ENCODE data around the gene SOCS3.
A peak's percentile ranks its signal among the peaks of the same experiment; 100 is the strongest.

Gene SOCS3

DNA sequence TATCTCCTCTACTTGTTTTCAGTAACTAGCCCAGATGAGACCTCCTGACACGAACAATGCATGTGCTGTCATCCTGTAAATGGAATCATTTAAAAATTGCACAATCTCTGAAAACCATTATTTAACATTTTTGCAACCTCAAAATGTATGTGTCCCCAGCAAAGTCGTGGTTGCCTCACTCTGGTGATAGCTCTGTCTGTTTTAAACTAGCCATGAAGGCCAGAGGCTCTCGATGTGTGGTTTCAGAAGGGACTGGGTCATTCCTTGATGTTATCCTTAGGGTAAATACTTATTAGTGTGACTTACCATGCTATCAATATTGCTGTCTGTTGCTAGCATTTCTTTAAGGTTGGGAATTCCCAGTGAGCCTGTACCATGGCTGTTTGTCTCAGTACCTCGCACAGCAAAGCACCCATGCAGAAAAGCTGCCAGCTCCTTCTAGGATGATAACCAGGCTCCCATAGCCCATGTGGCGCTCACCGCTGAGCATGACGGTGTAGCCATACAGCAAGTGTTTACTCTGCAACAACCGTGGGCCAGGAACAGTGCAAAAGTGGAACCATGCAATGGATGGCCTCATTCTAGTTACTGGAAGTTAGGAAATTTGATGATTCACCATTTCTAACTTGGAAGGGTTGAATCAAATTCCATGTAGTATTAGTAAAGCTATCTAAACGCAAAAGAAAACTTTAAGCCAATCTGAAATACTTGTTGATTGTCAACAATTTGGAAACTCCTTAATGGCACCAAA is 15.7 kb upstream of the SOCS3 start:
- peak; percentile 93 for DNase-seq (ENCODE audit: low read depth)
- no peak overlapping the region for H3K4me3 ChIP-seq (ENCODE audit: low read length)
- TF ChIP-seq, protein P1, sequence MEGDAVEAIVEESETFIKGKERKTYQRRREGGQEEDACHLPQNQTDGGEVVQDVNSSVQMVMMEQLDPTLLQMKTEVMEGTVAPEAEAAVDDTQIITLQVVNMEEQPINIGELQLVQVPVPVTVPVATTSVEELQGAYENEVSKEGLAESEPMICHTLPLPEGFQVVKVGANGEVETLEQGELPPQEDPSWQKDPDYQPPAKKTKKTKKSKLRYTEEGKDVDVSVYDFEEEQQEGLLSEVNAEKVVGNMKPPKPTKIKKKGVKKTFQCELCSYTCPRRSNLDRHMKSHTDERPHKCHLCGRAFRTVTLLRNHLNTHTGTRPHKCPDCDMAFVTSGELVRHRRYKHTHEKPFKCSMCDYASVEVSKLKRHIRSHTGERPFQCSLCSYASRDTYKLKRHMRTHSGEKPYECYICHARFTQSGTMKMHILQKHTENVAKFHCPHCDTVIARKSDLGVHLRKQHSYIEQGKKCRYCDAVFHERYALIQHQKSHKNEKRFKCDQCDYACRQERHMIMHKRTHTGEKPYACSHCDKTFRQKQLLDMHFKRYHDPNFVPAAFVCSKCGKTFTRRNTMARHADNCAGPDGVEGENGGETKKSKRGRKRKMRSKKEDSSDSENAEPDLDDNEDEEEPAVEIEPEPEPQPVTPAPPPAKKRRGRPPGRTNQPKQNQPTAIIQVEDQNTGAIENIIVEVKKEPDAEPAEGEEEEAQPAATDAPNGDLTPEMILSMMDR (IDR thresholded peaks at IDR 0.05; ENCODE audit: insufficient read depth, low read depth, low read length, missing control alignments) = no peak

DNA sequence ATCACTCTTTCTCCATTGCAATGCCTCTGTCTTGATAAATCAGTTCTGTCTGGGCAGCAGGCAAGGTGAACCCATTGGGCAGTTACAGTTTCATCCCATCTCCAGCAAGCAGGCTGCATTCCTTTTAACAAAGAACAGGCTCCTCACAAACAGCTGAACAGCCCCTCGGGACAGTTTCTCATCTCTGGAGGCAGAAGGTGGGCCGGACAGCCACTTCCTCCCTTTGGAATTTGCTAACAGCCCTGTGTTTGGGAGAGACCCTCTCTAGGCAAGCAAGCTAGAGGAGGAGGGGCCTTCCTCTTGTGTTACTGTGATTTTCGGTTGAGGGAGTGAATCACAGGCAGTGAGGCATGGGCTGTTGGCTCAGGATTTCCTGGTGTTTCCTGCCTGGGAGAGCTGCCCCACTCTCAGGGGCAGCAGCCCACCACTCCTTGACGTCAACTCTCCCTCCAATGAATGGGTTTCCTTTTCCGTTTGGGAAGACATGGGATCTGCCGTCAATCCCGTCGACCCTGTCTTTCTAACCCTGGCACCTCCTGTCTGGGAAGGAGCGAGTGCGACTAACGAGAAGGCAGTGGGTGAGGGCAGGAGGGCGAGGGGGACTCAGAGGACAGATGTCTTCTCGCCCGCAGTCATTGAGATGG is 14.9 kb upstream of the SOCS3 start:
- TF ChIP-seq, protein P1 (IDR thresholded peaks at IDR 0.05; ENCODE audit: insufficient read depth, low read depth, low read length, missing control alignments) = no peak
- DNase-seq (ENCODE audit: low read depth) = peak; percentile 79
- no peak overlapping the region for H3K4me3 ChIP-seq (ENCODE audit: low read length)

DNA sequence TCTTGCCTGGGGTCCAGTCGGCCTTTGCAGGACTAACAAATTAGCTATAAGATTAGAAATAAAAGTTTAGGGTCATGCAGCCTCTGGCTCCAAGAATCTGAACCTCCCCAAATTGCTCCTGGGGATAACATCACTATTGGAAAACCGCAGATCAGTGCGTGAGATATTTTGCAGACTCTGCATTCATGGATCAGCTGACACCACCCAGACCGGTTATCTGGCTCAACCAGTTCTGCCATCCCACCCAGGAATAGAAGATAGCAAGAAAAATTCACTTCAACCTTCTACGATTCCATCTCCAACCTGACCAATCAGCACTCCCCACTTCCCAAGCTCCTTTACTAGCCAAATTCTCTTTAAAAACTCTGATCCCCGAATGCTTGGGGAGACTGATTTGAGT is 14.3 kb upstream of the SOCS3 start:
- TF ChIP-seq, protein P1 (IDR thresholded peaks at IDR 0.05; ENCODE audit: insufficient read depth, low read depth, low read length, missing control alignments) = no peak
- H3K4me3 ChIP-seq (ENCODE audit: low read length) = no peak overlapping the region
- peak; percentile 73 for DNase-seq (ENCODE audit: low read depth)

DNA sequence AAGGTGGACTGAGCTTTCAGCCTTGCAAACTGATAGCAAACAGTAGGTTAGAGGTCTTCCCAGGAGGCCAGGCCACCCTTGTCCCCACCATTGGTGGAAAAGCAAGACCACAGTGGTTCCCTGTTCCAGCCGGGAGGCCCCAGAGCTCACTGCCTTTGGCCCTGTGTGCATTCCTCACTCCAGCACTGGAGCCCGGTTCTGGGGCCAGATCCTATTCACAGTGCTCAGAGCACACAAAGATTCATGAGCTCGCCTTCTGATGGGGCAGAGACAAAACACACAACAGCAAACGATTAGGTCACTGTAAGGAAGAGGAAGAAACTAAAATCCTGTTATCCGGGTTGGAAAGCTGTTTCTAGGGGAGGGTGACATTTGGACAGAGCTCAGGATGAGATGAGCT is 13.0 kb upstream of the SOCS3 start:
- H3K4me3 ChIP-seq (ENCODE audit: low read length) = no peak overlapping the region
- DNase-seq (ENCODE audit: low read depth) = no peak
- TF ChIP-seq, protein P1 (IDR thresholded peaks at IDR 0.05; ENCODE audit: insufficient read depth, low read depth, low read length, missing control alignments) = no peak

DNA sequence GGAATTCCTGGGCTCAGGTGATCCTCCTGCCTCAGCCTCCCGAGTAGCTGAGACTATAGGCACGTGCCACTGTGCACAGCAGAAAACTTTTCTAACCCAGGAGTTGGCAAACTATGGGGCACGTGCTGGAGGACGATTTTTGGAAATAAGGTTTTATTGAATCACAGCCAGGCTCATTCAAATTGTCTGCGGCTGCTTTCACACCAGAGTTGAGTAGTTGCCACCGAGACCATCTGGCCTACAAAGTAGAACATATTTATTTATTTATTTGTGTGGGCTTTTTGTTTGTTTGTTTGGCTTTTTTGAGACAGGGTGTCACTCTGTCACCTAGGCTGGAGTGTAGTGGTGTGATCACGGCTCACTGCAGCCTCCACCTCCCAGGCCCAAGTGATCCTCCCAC is 11.2 kb upstream of the SOCS3 start:
- no peak overlapping the region for H3K4me3 ChIP-seq (ENCODE audit: low read length)
- TF ChIP-seq, protein P1 (IDR thresholded peaks at IDR 0.05; ENCODE audit: insufficient read depth, low read depth, low read length, missing control alignments) = no peak
- no peak for DNase-seq (ENCODE audit: low read depth)

DNA sequence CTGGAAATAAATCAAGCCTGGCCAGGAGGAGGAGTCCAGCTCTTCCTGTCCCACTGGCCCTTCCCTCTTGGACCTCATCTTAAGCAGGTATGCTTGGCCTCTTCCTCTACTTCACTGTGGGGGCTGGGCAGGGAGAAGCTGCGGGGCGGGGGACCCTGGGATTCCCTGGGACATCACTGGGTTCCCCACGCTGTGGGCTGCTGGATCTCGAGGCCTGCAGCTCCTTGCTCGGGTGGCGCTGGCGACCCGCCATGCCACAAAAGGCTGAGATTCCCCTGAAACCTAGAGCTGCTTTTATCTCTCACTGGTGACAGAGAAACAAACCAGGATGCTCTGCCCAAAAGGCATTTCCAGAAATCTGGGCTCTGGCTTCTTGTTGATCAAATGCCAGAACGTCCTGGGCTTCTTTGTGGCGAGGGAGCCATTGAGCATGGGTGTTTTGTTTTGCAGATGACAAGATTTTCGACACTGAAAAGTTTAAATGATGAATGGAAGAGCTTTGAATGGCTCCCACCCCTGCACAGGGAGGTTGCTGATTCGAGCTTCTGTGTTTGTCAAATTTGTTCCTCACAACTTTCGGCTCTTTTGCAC is 10.0 kb upstream of the SOCS3 start:
- DNase-seq (ENCODE audit: low read depth) = no peak
- no peak overlapping the region for H3K4me3 ChIP-seq (ENCODE audit: low read length)
- TF ChIP-seq, protein P1 (IDR thresholded peaks at IDR 0.05; ENCODE audit: insufficient read depth, low read depth, low read length, missing control alignments) = no peak
